AG09309 (cell line): Measurements from ENCODE around the gene ACTG2.

Source experiments
- DNase-seq: peaks from one replicate; pipeline ENCODE4 v3.0.0-alpha.2; 2010; ENCODE audit warnings: low read depth
- H3K4me3 ChIP-seq: 2 replicates; pipeline ENCODE4 v1.5.1; 2011; ENCODE audit warnings: mild to moderate bottlenecking, low read depth, low read length, moderate library complexity; ENCODE audit not compliant: control insufficient read depth
- TF ChIP-seq, protein P1 (sequence below): IDR thresholded peaks from 2 replicates; pipeline ENCODE4 v1.5.1; 2011; ENCODE audit warnings: mild to moderate bottlenecking, low read depth, low read length, inconsistent platforms; ENCODE audit not compliant: insufficient read depth, control insufficient read depth; ENCODE audit errors: missing control alignments

The ACTG2 gene

DNA sequence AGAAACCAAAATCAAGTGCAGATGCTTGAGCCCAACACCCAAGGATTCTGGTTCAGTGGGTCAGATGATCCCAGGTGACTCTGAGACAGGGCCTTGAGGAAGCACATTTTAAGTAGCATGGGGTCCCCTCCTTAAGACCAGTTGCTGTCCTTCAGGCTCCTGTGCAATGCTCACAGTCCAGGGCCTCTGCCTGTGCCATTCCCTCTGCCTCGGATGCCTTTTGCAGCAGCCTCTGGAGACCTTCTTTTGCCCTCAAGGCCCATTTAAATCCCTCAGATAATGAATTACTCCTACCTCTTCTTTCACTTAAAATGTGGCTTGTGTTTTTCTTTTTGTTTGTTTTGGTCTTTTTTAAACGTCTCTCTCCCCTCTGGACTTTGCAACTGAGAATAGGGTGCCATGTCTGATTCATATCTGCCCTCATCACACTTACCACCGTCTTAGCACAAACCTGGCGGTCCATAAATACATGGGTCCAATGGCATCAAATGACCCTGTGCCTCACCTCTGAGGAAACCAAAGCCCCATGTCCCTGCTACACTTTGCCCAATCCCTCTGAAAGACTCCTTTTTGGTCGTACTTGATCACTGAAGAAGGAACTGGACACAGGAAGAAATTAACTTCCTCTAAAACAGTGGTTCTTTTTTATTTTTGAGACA is 14.2 kb downstream of the ACTG2 start:
- TF ChIP-seq, protein P1, sequence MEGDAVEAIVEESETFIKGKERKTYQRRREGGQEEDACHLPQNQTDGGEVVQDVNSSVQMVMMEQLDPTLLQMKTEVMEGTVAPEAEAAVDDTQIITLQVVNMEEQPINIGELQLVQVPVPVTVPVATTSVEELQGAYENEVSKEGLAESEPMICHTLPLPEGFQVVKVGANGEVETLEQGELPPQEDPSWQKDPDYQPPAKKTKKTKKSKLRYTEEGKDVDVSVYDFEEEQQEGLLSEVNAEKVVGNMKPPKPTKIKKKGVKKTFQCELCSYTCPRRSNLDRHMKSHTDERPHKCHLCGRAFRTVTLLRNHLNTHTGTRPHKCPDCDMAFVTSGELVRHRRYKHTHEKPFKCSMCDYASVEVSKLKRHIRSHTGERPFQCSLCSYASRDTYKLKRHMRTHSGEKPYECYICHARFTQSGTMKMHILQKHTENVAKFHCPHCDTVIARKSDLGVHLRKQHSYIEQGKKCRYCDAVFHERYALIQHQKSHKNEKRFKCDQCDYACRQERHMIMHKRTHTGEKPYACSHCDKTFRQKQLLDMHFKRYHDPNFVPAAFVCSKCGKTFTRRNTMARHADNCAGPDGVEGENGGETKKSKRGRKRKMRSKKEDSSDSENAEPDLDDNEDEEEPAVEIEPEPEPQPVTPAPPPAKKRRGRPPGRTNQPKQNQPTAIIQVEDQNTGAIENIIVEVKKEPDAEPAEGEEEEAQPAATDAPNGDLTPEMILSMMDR: no peak
- H3K4me3 ChIP-seq: no peak overlapping the region
- no peak for DNase-seq

DNA sequence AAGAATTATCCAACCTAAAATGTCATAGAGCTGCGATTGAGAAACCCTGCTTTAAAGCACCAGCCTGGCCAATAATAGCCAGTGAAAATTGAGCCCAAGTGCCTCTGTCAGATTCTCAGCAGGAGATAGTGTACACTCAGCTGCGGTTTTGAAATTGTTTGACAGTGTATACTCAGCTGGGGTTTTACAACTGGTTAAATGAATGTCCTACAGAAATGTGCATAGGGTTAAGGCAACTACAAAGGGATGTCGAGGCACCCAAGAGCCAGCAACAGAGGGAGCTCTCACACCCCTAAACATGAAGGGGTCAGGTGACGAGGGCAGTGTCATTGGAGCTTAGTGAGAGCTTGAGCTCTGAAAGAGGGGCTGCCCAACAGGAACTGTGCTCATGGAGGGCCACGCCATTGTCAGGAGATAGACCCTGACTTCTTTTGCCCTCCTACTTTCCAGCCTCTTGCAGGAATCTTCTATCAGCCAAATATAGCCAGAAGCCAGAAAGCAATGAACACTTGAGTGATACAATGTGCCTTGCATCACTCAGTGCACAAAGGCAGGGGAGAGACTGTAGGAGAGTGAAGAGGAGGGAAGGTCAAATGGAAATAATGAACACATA is 15.1 kb downstream of the ACTG2 start:
- peak; percentile 40 for DNase-seq
- TF ChIP-seq, protein P1: peak; percentile 36
- H3K4me3 ChIP-seq: no peak overlapping the region

DNA sequence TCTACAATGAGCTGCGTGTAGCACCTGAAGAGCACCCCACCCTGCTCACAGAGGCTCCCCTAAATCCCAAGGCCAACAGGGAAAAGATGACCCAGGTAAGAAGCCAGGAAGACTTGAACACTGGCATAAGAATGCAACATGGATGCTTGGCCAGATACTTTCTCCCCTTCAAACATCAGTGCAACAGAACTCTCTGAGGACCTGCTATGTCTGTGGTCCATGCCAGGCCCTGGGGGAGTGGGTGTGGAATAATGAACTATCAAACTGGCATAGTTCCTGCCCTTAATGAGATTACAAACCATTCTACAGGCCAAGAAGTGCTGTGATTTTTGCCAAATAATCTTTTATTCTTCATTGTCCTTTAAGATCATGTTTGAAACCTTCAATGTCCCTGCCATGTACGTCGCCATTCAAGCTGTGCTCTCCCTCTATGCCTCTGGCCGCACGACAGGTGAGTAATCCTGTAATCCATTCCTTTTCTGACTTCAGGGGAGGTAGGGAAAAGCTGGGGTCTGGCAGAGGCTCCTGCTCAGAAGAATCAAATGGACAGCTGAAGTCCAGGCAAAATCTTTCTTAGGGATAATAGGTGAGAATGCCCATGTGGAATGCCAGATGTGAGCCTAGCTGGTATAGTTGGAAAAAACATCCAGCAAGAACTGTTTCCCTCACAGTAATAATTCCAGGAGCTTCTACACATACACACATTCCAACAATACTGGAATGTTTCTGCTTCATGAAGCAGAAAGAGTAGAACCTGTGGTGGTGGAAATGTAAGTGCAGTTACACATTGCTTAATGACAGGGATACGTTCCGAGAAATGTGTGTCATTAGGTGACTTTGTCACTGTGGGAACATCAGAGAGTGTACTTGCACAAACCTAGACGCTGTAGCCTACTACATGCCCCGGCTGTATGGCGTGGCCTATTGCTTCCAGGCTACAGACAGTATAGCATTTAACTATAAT is 16.2 kb downstream of the ACTG2 start:
- no peak overlapping the region for H3K4me3 ChIP-seq
- TF ChIP-seq, protein P1: no peak
- no peak for DNase-seq

DNA sequence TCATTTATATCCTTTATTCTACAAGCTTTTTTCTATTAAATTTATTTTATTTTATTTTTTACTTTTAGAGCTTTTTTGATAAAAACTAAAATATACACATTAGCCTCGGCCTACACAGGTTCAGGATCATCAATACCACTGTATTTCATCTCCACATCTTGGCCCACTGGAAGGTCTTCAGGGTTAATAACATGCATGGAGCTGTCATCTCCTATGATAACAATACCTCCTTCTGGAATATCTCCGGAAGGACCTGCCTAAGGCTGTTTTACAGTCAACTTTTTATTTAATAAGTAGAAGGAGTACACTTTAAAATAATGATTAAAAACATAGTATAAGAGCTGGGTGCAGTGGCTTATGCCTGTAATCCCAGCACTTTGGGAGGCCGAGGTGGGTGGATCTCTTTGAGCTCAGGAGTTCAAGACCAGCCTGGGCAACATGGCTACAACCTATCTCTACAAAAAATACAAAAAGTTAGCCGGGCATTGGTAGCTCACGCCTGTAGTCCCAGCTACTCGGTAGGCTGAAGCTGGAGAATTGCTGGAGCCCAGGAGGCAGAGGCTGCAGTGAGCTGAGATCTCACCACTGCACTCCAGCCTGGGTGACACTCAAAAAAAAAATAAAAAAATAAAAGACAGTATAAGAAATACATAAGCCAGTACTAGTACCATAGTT is 18.2 kb downstream of the ACTG2 start:
- TF ChIP-seq, protein P1: no peak
- H3K4me3 ChIP-seq: no peak overlapping the region
- no peak for DNase-seq

DNA sequence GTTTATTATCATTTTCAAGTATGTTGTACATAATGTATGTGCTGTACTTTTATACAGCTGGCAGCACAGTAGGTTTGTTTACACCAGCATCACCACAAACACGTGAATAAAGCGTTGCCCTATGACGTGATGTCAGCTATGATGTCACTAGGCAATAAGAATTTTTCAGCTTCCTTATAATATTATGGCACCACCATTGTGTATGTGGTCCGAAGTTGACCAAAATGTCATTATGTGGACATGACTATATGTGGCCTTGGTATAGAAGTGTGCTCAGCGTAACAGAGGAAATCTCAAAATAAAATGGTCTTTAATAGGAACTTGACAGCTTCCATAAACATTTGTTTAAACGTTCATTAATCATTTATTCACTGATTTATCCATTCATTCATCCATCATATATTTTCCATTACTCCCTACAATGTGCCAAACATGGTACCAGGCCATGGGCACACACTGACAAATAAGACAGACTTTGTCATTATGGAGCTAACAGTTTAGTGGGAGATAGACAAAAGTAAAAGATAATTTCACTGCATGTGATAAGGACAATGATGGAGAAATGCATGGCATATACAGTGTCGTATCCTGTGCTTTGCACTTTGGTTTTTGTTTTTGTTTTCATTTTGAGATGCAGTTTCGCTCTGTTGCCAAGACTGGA is 18.9 kb downstream of the ACTG2 start:
- DNase-seq: no peak
- TF ChIP-seq, protein P1: no peak
- H3K4me3 ChIP-seq: no peak overlapping the region
